Breast epithelium (tissue), 3 donors: ENCODE measurements around the gene LARP4.

Source experiments
- CTCF ChIP-seq, 3 donors: fragments of 450-650 bp; IDR thresholded peaks; one replicate each; pipeline ENCODE4 v1.5.1; 2016 to 2017; ENCODE audit warnings: antibody characterized with exemption in 3 of 3, mild to moderate bottlenecking in 3 of 3, moderate library complexity in 3 of 3
- POLR2A ChIP-seq: fragments of 450-650 bp; IDR thresholded peaks from one replicate; pipeline ENCODE4 v1.6.1; 2016; ENCODE audit warnings: antibody characterized with exemption, mild to moderate bottlenecking, moderate library complexity
- POLR2AphosphoS5 ChIP-seq, 3 donors: sonication (generic); formaldehyde crosslinking; IDR thresholded peaks; one replicate each; pipeline ENCODE4 v1.6.1; 2017; ENCODE audit warnings: antibody characterized with exemption in 3 of 3

- TF ChIP-seq CTCF (IDR thresholded peaks at IDR 0.05) (no peak), POLR2AphosphoS5 (IDR thresholded peaks at IDR 0.05) (no peak), POLR2A (no peak)
Observed at GRCh38 chr12:50397117-50397650, 3.5 kb upstream of the LARP4 start.
